OCI-LY1 (cell line): ENCODE data around the gene KLHDC10.
"Not testable (repeated sequence)": the region's sequence is repeated elsewhere in the genome, so short reads cannot be mapped to it uniquely, and the experiment has no call there.

Experiments used
- H2AFZ ChIP-seq: fragments of 200-600 bp; sonication (generic), shearing (Covaris generic); 2 replicates; pipeline ENCODE4 v1.6.0; 2014; ENCODE audit warnings: antibody characterized with exemption, mild to moderate bottlenecking, low read length
- H3F3A ChIP-seq: fragments of 200-600 bp; sonication (generic), shearing (Covaris generic); 2 replicates; pipeline ENCODE4 v1.6.0; 2014; ENCODE audit warnings: mild to moderate bottlenecking, antibody characterized with exemption, low read length, moderate library complexity; ENCODE audit not compliant: insufficient read depth
- H3K27ac ChIP-seq: fragments of 200-600 bp; sonication (generic); 2 replicates; pipeline ENCODE4 v1.5.1; 2014; ENCODE audit warnings: low read length, mixed run types, mild to moderate bottlenecking, low read depth; ENCODE audit not compliant: poor library complexity, severe bottlenecking
- H3K27me3 ChIP-seq: fragments of 200-600 bp; sonication (generic); 2 replicates; pipeline ENCODE4 v1.6.0; 2014; ENCODE audit warnings: antibody characterized with exemption, mild to moderate bottlenecking, low read length, moderate library complexity; ENCODE audit not compliant: insufficient read depth
- H3K36me3 ChIP-seq: fragments of 200-600 bp; sonication (generic); 2 replicates; pipeline ENCODE4 v1.6.1; 2014; ENCODE audit warnings: mild to moderate bottlenecking, antibody characterized with exemption, low read length, moderate library complexity, mixed read lengths; ENCODE audit not compliant: insufficient read depth
- H3K4me1 ChIP-seq: fragments of 200-600 bp; sonication (generic); 2 replicates; pipeline ENCODE4 v1.5.1; 2014; ENCODE audit warnings: mild to moderate bottlenecking, low read length, moderate library complexity; ENCODE audit not compliant: insufficient read depth, severe bottlenecking
- H3K4me2 ChIP-seq: fragments of 200-600 bp; sonication (generic), shearing (Covaris generic); 2 replicates; pipeline ENCODE4 v1.6.1; 2014; ENCODE audit warnings: low read length
- H3K4me3 ChIP-seq: fragments of 200-600 bp; sonication (generic); 2 replicates; pipeline ENCODE4 v1.5.1; 2014; ENCODE audit warnings: low read length, low read depth, mild to moderate bottlenecking, mixed read lengths; ENCODE audit not compliant: poor library complexity, severe bottlenecking
- H3K79me2 ChIP-seq: fragments of 200-600 bp; shearing (Covaris generic); 2 replicates; pipeline ENCODE4 v1.6.1; 2016; ENCODE audit warnings: mixed run types, low read length, mixed read lengths; ENCODE audit not compliant: insufficient read depth
- H3K9ac ChIP-seq: fragments of 200-600 bp; sonication (generic), shearing (Covaris generic); 2 replicates; pipeline ENCODE4 v1.6.1; 2014; ENCODE audit warnings: mild to moderate bottlenecking, low read length, mixed read lengths
- H3K9me2 ChIP-seq: fragments of 200-600 bp; sonication (generic), shearing (Covaris generic); 2 replicates; pipeline ENCODE4 v1.6.1; 2014; ENCODE audit warnings: low read depth, mild to moderate bottlenecking, low read length, mixed read lengths
- H3K9me3 ChIP-seq: fragments of 200-600 bp; shearing (Covaris generic); 2 replicates; pipeline ENCODE4 v1.6.1; 2014; ENCODE audit warnings: low read length, mixed read lengths
- H4K20me1 ChIP-seq: fragments of 200-600 bp; sonication (generic), shearing (Covaris generic); 2 replicates; pipeline ENCODE4 v1.6.0; 2016; ENCODE audit warnings: mild to moderate bottlenecking, low read length; ENCODE audit not compliant: insufficient read depth
- EZH2 ChIP-seq: fragments of 200-600 bp; sonication (generic), shearing (Covaris generic); IDR thresholded peaks from 2 replicates; pipeline ENCODE4 v1.8.0; 2017; ENCODE audit warnings: borderline replicate concordance, mixed run types, mild to moderate bottlenecking, antibody characterized with exemption, low read length, moderate library complexity, mixed read lengths
- TF ChIP-seq, protein P1 (sequence below): fragments of 200-600 bp; sonication (generic), shearing (Covaris generic); IDR thresholded peaks from 2 replicates; pipeline ENCODE4 v1.5.1; 2017; ENCODE audit warnings: mild to moderate bottlenecking, antibody characterized with exemption, low read length, moderate library complexity, mixed read lengths

Gene KLHDC10

DNA sequence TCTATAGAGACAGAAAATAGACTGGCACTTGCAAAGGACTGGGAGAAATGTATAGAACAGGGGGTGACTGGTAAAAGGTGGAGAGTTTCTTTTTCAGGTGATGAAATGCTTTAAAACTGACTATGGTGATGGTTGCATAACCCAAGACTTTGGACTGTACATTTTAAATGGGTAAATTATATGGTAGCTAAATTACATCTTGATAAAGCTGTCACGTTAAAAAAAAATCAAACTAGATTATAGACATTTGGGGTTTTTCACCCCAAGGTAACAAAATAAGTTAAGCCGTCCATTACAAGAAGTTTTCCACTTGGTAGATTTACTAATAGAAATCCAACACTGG, 110.9 kb downstream of the KLHDC10 start:
- Histone ChIP-seq H2AFZ (no peak overlapping the region), H3K36me3 (peaks cover 86% of the 10 kb centered on the region), H3K9ac (no peak overlapping the region), H4K20me1 (no peaks in the 10 kb centered on the region), H3F3A (no peaks in the 10 kb centered on the region), H3K4me1 (no peaks in the 10 kb centered on the region), H3K9me3 (no peaks in the 10 kb centered on the region), H3K4me3 (no peak overlapping the region), H3K27me3 (no peaks in the 10 kb centered on the region), H3K79me2 (no peaks in the 10 kb centered on the region), H3K27ac (no peak overlapping the region), H3K4me2 (no peak overlapping the region), H3K9me2 (no peaks in the 10 kb centered on the region)
- TF ChIP-seq, protein P1, sequence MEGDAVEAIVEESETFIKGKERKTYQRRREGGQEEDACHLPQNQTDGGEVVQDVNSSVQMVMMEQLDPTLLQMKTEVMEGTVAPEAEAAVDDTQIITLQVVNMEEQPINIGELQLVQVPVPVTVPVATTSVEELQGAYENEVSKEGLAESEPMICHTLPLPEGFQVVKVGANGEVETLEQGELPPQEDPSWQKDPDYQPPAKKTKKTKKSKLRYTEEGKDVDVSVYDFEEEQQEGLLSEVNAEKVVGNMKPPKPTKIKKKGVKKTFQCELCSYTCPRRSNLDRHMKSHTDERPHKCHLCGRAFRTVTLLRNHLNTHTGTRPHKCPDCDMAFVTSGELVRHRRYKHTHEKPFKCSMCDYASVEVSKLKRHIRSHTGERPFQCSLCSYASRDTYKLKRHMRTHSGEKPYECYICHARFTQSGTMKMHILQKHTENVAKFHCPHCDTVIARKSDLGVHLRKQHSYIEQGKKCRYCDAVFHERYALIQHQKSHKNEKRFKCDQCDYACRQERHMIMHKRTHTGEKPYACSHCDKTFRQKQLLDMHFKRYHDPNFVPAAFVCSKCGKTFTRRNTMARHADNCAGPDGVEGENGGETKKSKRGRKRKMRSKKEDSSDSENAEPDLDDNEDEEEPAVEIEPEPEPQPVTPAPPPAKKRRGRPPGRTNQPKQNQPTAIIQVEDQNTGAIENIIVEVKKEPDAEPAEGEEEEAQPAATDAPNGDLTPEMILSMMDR: no peak
- TF ChIP-seq EZH2: no peak

DNA sequence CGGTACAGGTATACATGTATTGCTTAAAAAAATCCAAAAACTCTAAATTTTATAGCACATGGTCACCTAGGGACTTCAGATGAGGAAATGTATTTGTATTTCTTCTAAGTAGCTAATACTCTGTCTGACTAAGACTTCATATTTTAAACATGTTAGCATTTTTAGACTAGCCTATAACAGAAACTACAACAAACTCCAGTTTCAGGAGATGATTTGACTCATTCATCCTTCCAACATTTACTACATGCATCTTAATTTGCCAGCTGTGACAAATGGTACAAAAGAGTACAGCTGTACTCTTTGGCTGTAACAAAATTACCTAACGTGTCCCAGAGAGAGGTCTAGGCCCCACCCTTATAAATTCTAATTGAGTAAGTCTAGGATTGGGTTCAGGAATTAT, 112.7 kb downstream of the KLHDC10 start:
- Histone ChIP-seq H4K20me1 (no peaks in the 10 kb centered on the region), H3K4me2 (no peak overlapping the region), H3K9me3 (no peaks in the 10 kb centered on the region), H3K9ac (no peak overlapping the region), H3F3A (no peaks in the 10 kb centered on the region), H2AFZ (no peak overlapping the region), H3K27ac (no peak overlapping the region), H3K27me3 (no peaks in the 10 kb centered on the region), H3K4me1 (no peaks in the 10 kb centered on the region), H3K79me2 (no peaks in the 10 kb centered on the region), H3K4me3 (no peak overlapping the region), H3K36me3 (peaks cover 86% of the 10 kb centered on the region), H3K9me2 (no peaks in the 10 kb centered on the region)
- TF ChIP-seq, protein P1: no peak
- TF ChIP-seq EZH2: no peak

DNA sequence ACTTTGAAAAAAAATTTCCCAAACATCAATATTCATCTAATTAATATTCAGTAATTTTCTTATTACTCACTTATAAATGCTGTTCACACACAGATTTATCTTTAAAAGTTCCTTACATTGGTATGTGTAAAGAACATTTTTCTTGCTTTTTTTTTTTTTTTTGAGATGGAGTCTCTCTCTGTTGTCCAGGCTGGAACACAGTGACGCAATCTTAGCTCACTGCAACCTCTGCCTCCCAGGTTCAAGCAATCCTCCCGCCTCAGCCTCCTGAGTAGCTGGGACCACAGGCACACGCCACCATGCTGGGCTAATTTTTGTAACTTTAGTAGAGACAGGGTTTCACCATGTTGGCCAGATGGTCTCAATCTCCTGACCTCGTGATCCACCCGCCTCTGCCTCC, 114.0 kb downstream of the KLHDC10 start:
- not testable (repeated sequence) for H3K27me3 ChIP-seq

More for the DNA sequence above, 114.0 kb downstream of the KLHDC10 start:
- not testable (repeated sequence) for H2AFZ ChIP-seq, H3K9me3 ChIP-seq, H3K27ac ChIP-seq, H4K20me1 ChIP-seq, H3K4me2 ChIP-seq, H3F3A ChIP-seq, H3K4me1 ChIP-seq, H3K9me2 ChIP-seq, H3K9ac ChIP-seq, H3K79me2 ChIP-seq, H3K4me3 ChIP-seq
- H3K36me3 ChIP-seq: peaks cover 85% of the 10 kb centered on the region
